HepG2 (cell line): ENCODE results near the gene FCN3. TPM values are rescaled to one million over a fixed set of nuclear protein-coding genes. Genes with fewer than 3 reads are reported as not detected.
A peak's percentile ranks its signal among the peaks of the same experiment; 100 is the strongest.

Source experiments
- CCAR2 ChIP-seq: fragments of 200-400 bp; formaldehyde crosslinking; optimal IDR thresholded peaks from 2 replicates; pipeline ENCODE3; 2018; ENCODE audit warnings: low read depth, mild to moderate bottlenecking, low read length, moderate library complexity
- ERF ChIP-seq: IDR thresholded peaks from 2 replicates; pipeline ENCODE4 v1.6.1; 2018; ENCODE audit warnings: missing biosample characterization, missing genetic modification reagents
- ESRRA ChIP-seq: sonication (generic); formaldehyde crosslinking; IDR thresholded peaks from 2 replicates; pipeline ENCODE4 v1.5.1; 2020; ENCODE audit warnings: mild to moderate bottlenecking, low read depth, missing genetic modification reagents
- IRF2 ChIP-seq: IDR thresholded peaks from 2 replicates; pipeline ENCODE4 v1.6.1; 2018; ENCODE audit warnings: missing genetic modification reagents, missing compliant biosample characterization
- MBNL3 ChIP-seq: fragments of 250-450 bp; sonication (Bioruptor Pico); conservative IDR thresholded peaks from 2 replicates; pipeline ENCODE4 v1.8.0; 2022; ENCODE audit warnings: mild to moderate bottlenecking, inconsistent platforms
- NFE2L2 ChIP-seq: fragments of 150-350 bp; IDR thresholded peaks from 2 replicates; pipeline ENCODE4 v1.6.1; 2014; ENCODE audit warnings: low read length
- PPARG ChIP-seq: conservative IDR thresholded peaks from 2 replicates; pipeline ENCODE4 v1.6.1; 2016; ENCODE audit warnings: missing biosample characterization, missing genetic modification reagents
- REPIN1 ChIP-seq: sonication (generic); formaldehyde crosslinking; IDR thresholded peaks from 2 replicates; pipeline ENCODE4 v1.8.0; 2022; ENCODE audit warnings: missing genetic modification reagents, low read depth, mild to moderate bottlenecking, borderline replicate concordance
- TAF1 ChIP-seq: sonication (generic); formaldehyde crosslinking; IDR thresholded peaks from 2 replicates; pipeline ENCODE4 v1.4.0; 2020; ENCODE audit warnings: missing genetic modification reagents
- ZNF3 ChIP-seq: IDR thresholded peaks from 2 replicates; pipeline ENCODE4 v1.7.0; 2017; ENCODE audit warnings: inconsistent platforms
- ZNF672 ChIP-seq: sonication (generic); formaldehyde crosslinking; IDR thresholded peaks from 2 replicates; pipeline ENCODE4 v1.8.1; 2022; ENCODE audit warnings: missing genetic modification reagents
- ZNF816 ChIP-seq: sonication (generic); formaldehyde crosslinking; IDR thresholded peaks from 2 replicates; pipeline ENCODE4 v1.8.0; 2022; ENCODE audit warnings: missing genetic modification reagents, mild to moderate bottlenecking, borderline replicate concordance
- ZNF878 ChIP-seq: sonication (generic); formaldehyde crosslinking; IDR thresholded peaks from 2 replicates; pipeline ENCODE4 v1.8.1; 2023; ENCODE audit warnings: mild to moderate bottlenecking, missing genetic modification reagents, moderate library complexity
- polyA plus RNA-seq, 8 experiments: library from polyadenylated mRNA; depleted of rRNA in 3 of 8; stranded (reverse) in 7 of 8; unstranded in 1 of 8; fragments of >200 nt; fragmentation: Illumina TruSeq in 4 of 8; extraction: Trizol in 4 of 8; gene quantifications; 2 replicates each; pipeline versions ENCODE4 v1.2.1 to v1.2.3, GENCODE V29; 2011 to 2016; ENCODE audit warnings: low read depth in 4 of 8, missing spikeins in 1 of 8, mixed read lengths in 1 of 8; ENCODE audit not compliant: insufficient read depth in 1 of 8
- total RNA-seq, 5 experiments: library from RNA; depleted of rRNA; stranded (reverse); fragments of >200 nt; fragmentation: Illumina TruSeq; extraction: Trizol; gene quantifications; 2 replicates each; pipeline ENCODE4 v1.2.3, GENCODE V29; 2016; ENCODE audit warnings: low read depth in 1 of 5
- TF ChIP-seq, protein P1 (sequence below): sonication (generic); formaldehyde crosslinking; IDR thresholded peaks from 2 replicates; pipeline ENCODE4 v1.5.0; 2020; ENCODE audit warnings: missing genetic modification reagents
- TF ChIP-seq, protein P2 (sequence below): sonication (generic); formaldehyde crosslinking; IDR thresholded peaks from 2 replicates; pipeline ENCODE4 v1.8.1; 2022; ENCODE audit warnings: low read depth, mild to moderate bottlenecking, missing genetic modification reagents
- TF ChIP-seq, protein P3 (sequence below): sonication (generic); formaldehyde crosslinking; IDR thresholded peaks from 2 replicates; pipeline ENCODE4 v1.4.0; 2020; ENCODE audit warnings: missing genetic modification reagents
- TF ChIP-seq, protein P4 (sequence below): sonication (generic); IDR thresholded peaks from 2 replicates; pipeline ENCODE4 v1.6.1; 2016; ENCODE audit warnings: low read depth, borderline replicate concordance
- TF ChIP-seq, protein P5 (sequence below): fragments of 450-650 bp; IDR thresholded peaks from 2 replicates; pipeline ENCODE4 v1.6.1; 2017; ENCODE audit warnings: mild to moderate bottlenecking
- TF ChIP-seq, protein P6 (sequence below): IDR thresholded peaks from 2 replicates; pipeline ENCODE4 v1.6.1; 2012; ENCODE audit warnings: inconsistent platforms

Gene FCN3
- total and polyA plus RNA-seq, 2 of the 13 experiments (the other 11 are each of a cell fraction or from before 2014, with no cell fraction given): not detected

DNA sequence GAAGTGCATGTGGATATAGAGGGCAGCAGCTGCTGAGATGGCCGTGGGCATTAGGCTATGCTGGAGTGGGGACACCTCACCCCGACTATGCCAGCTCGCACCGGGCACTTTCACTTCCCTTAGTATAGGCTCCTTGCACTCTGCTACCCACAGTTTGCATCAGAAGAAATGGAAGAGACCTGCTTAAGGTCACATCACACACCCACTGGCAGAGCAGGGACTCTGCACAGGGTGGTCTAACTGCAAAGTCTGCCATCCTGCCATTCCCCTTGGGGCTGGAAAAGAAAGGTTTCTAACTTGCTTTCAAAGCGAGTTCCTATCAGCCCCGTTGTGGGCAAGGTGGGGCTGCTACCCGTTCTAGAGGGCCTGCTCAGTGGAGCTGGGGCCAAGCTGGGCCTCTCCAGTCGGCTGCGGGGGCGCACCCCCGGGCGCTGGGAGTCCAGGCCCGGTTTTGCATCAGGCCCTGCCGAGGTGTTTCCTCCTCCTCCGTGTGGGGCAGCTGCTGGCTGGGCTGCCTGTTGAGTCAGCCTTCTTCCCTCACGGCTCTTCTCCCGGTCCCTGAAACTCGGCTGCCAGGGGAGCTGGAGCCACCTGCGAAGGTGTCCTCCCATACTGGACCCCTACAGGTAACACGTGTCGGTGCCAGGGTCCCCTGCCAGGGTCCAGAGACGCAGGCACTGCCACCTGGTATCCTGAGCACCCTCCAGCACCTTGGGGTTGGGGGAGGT is 32.9 kb downstream of the FCN3 start, which contains the start of gene SYTL1 (continued):
- TF ChIP-seq, protein P1, sequence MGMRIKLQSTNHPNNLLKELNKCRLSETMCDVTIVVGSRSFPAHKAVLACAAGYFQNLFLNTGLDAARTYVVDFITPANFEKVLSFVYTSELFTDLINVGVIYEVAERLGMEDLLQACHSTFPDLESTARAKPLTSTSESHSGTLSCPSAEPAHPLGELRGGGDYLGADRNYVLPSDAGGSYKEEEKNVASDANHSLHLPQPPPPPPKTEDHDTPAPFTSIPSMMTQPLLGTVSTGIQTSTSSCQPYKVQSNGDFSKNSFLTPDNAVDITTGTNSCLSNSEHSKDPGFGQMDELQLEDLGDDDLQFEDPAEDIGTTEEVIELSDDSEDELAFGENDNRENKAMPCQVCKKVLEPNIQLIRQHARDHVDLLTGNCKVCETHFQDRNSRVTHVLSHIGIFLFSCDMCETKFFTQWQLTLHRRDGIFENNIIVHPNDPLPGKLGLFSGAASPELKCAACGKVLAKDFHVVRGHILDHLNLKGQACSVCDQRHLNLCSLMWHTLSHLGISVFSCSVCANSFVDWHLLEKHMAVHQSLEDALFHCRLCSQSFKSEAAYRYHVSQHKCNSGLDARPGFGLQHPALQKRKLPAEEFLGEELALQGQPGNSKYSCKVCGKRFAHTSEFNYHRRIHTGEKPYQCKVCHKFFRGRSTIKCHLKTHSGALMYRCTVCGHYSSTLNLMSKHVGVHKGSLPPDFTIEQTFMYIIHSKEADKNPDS (CRISPR knock-in tag): no peak
- TF ChIP-seq REPIN1 (CRISPR knock-in tag) (no peak), ZNF816 (CRISPR knock-in tag) (no peak), PPARG (CRISPR knock-in tag) (0 out of 2 replicates have a peak, but pooled peaks have one; percentile 20), TAF1 (CRISPR knock-in tag) (peak; percentile 51; the same call in 1 of the 2 replicates), NFE2L2 (no peak), MBNL3 (CRISPR knock-in tag) (no peak), CCAR2 (no peak), IRF2 (no peak; the same call in 1 of the 2 replicates), ZNF3 (no peak), ZNF878 (CRISPR knock-in tag) (no peak), ERF (peak; percentile 21; the same call in 1 of the 2 replicates), ESRRA (CRISPR knock-in tag) (no peak), ZNF672 (CRISPR knock-in tag) (no peak)
- TF ChIP-seq, protein P2, sequence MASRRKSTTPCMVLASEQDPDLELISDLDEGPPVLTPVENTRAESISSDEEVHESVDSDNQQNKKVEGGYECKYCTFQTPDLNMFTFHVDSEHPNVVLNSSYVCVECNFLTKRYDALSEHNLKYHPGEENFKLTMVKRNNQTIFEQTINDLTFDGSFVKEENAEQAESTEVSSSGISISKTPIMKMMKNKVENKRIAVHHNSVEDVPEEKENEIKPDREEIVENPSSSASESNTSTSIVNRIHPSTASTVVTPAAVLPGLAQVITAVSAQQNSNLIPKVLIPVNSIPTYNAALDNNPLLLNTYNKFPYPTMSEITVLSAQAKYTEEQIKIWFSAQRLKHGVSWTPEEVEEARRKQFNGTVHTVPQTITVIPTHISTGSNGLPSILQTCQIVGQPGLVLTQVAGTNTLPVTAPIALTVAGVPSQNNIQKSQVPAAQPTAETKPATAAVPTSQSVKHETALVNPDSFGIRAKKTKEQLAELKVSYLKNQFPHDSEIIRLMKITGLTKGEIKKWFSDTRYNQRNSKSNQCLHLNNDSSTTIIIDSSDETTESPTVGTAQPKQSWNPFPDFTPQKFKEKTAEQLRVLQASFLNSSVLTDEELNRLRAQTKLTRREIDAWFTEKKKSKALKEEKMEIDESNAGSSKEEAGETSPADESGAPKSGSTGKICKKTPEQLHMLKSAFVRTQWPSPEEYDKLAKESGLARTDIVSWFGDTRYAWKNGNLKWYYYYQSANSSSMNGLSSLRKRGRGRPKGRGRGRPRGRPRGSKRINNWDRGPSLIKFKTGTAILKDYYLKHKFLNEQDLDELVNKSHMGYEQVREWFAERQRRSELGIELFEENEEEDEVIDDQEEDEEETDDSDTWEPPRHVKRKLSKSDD (CRISPR knock-in tag): no peak
- TF ChIP-seq, protein P3, sequence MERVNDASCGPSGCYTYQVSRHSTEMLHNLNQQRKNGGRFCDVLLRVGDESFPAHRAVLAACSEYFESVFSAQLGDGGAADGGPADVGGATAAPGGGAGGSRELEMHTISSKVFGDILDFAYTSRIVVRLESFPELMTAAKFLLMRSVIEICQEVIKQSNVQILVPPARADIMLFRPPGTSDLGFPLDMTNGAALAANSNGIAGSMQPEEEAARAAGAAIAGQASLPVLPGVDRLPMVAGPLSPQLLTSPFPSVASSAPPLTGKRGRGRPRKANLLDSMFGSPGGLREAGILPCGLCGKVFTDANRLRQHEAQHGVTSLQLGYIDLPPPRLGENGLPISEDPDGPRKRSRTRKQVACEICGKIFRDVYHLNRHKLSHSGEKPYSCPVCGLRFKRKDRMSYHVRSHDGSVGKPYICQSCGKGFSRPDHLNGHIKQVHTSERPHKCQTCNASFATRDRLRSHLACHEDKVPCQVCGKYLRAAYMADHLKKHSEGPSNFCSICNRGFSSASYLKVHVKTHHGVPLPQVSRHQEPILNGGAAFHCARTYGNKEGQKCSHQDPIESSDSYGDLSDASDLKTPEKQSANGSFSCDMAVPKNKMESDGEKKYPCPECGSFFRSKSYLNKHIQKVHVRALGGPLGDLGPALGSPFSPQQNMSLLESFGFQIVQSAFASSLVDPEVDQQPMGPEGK (CRISPR knock-in tag): peak; percentile 87
- TF ChIP-seq, protein P4, sequence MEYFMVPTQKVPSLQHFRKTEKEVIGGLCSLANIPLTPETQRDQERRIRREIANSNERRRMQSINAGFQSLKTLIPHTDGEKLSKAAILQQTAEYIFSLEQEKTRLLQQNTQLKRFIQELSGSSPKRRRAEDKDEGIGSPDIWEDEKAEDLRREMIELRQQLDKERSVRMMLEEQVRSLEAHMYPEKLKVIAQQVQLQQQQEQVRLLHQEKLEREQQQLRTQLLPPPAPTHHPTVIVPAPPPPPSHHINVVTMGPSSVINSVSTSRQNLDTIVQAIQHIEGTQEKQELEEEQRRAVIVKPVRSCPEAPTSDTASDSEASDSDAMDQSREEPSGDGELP: peak; percentile 58; the same call in 1 of the 2 replicates
- TF ChIP-seq, protein P5, sequence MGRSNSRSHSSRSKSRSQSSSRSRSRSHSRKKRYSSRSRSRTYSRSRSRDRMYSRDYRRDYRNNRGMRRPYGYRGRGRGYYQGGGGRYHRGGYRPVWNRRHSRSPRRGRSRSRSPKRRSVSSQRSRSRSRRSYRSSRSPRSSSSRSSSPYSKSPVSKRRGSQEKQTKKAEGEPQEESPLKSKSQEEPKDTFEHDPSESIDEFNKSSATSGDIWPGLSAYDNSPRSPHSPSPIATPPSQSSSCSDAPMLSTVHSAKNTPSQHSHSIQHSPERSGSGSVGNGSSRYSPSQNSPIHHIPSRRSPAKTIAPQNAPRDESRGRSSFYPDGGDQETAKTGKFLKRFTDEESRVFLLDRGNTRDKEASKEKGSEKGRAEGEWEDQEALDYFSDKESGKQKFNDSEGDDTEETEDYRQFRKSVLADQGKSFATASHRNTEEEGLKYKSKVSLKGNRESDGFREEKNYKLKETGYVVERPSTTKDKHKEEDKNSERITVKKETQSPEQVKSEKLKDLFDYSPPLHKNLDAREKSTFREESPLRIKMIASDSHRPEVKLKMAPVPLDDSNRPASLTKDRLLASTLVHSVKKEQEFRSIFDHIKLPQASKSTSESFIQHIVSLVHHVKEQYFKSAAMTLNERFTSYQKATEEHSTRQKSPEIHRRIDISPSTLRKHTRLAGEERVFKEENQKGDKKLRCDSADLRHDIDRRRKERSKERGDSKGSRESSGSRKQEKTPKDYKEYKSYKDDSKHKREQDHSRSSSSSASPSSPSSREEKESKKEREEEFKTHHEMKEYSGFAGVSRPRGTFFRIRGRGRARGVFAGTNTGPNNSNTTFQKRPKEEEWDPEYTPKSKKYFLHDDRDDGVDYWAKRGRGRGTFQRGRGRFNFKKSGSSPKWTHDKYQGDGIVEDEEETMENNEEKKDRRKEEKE: no peak
- TF ChIP-seq, protein P6, sequence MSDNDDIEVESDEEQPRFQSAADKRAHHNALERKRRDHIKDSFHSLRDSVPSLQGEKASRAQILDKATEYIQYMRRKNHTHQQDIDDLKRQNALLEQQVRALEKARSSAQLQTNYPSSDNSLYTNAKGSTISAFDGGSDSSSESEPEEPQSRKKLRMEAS: peak; percentile 63; the same call in 1 of the 2 replicates
